Activated CD8-positive, alpha-beta T cell treated with anti-CD3 and anti-CD28 coated beads, Interleukin-2, amount 10 ng/mL, durations not matched to agents 7 days and 5 days (primary cell): ENCODE data around the gene YBX1. TPM values are rescaled to one million over a fixed set of nuclear protein-coding genes. Genes with fewer than 3 reads are reported as not detected.
"Not testable (repeated sequence)": the region's sequence is repeated elsewhere in the genome, so short reads cannot be mapped to it uniquely, and the experiment has no call there.

Experiments
- ATAC-seq: fragments of 150-1000 bp; cut with Tn5 transposase; one replicate; pipeline ENCODE4 v1.10.0; 2021; ENCODE audit warnings: moderate library complexity
- CTCF ChIA-PET: fragments of 350-600 bp; sonication (Branson Sonifier 250); formaldehyde crosslinking; loops from one replicate; lab custom pipeline; 2021; ENCODE audit warnings: antibody characterized with exemption; lab: Charles Lee
- POLR2A ChIA-PET: fragments of 350-600 bp; sonication (Branson Sonifier 250); formaldehyde crosslinking; loops from one replicate; lab custom pipeline; 2021; ENCODE audit warnings: antibody characterized with exemption; lab: Charles Lee
- DNase-seq: peaks from one replicate; pipeline ENCODE4 v3.0.0-alpha.2; 2020
- H3K27ac Mint-ChIP-seq: one replicate; pipeline ENCODE4 v1.8.0; 2021; ENCODE audit warnings: mild to moderate bottlenecking, mixed read lengths
- H3K27me3 Mint-ChIP-seq: one replicate; pipeline ENCODE4 v1.8.0; 2021; ENCODE audit warnings: low read depth, mixed read lengths
- H3K36me3 Mint-ChIP-seq: one replicate; pipeline ENCODE4 v1.8.0; 2021; ENCODE audit warnings: low read depth, mixed read lengths
- H3K4me1 Mint-ChIP-seq: one replicate; pipeline ENCODE4 v1.8.0; 2021; ENCODE audit warnings: low read depth, mixed read lengths
- H3K4me3 Mint-ChIP-seq: one replicate; pipeline ENCODE4 v1.8.0; 2021; ENCODE audit warnings: mild to moderate bottlenecking, mixed read lengths
- H3K9me3 Mint-ChIP-seq: one replicate; pipeline ENCODE4 v1.8.0; 2022; ENCODE audit warnings: mixed read lengths; ENCODE audit not compliant: insufficient read depth
- total RNA-seq, 2 experiments: library from RNA; stranded (reverse); gene quantifications; one replicate each; pipeline ENCODE4 v1.2.3, GENCODE V29; 2021

Gene YBX1
- total RNA-seq, 2 experiments from 2014 or later, result 733 to 791 TPM

DNA sequence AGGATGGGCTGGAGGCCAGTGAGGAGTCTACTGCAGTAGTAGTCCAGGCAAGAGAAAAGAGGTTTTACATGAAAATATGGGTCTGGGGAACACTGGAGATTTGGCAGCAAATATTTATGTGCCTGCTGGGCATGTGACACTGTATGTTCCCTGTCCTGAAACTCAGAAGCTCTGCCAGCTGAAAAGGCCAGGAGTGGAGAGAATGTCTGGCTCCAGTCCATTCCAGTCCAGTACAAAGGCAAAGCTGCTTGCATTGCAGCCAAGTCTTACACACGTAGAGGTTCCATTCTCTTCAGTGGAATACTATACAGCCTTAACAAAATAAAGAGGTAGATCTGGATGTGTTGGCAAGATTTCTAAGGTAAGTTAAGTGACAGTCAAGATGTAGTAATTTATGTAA, 7.5 kb upstream of the YBX1 start:
- no peak for ATAC-seq
- H3K4me3 Mint-ChIP-seq, result no peak overlapping the region
- CTCF ChIA-PET, result interaction anchor here (1.3 kb wide), 1 partner anchor 91 kb away, joined by 3 read pairs; no protein-coding TSS in a partner anchor
- no peak overlapping the region for H3K27ac Mint-ChIP-seq
- DNase-seq, result no peak
- H3K27me3 Mint-ChIP-seq, result no peaks in the 10 kb centered on the region
- peaks cover under 1% of the 10 kb centered on the region for H3K4me1 Mint-ChIP-seq
- peaks cover 38% of the 10 kb centered on the region for H3K36me3 Mint-ChIP-seq
- POLR2A ChIA-PET, result interaction anchor here (2.1 kb wide), 1 partner anchor 17 kb away, joined by 6 read pairs; the partner anchor contains the start of gene PPIH
- H3K9me3 Mint-ChIP-seq, result no peaks in the 10 kb centered on the region

- ChIA-PET CTCF (interaction anchor here (1.3 kb wide), 1 partner anchor 91 kb away, joined by 3 read pairs; no protein-coding TSS in a partner anchor), POLR2A (interaction anchor here (2.1 kb wide), 1 partner anchor 17 kb away, joined by 6 read pairs; the partner anchor contains the start of gene PPIH)
- Mint-ChIP-seq H3K9me3 (no peaks in the 10 kb centered on the region), H3K4me3 (no peak overlapping the region), H3K4me1 (peaks cover 6% of the 10 kb centered on the region), H3K27me3 (no peaks in the 10 kb centered on the region), H3K27ac (peak overlapping the region; percentile 14), H3K36me3 (peaks cover 35% of the 10 kb centered on the region)
- DNase-seq, result no peak
- ATAC-seq, result no peak
Measured at GRCh38 chr1:42675467-42675866, 6.8 kb upstream of the YBX1 start.

- ATAC-seq (no peak), DNase-seq (no peak)
- Mint-ChIP-seq H3K27me3 (no peaks in the 10 kb centered on the region), H3K27ac (no peak overlapping the region), H3K36me3 (peaks cover 32% of the 10 kb centered on the region), H3K4me3 (no peak overlapping the region), H3K9me3 (no peaks in the 10 kb centered on the region), H3K4me1 (peaks cover 16% of the 10 kb centered on the region)
- POLR2A ChIA-PET, result interaction anchor here (1.0 to 2.5 kb wide), 3 partner anchors 10 to 19 kb away, joined by 3 to 8 read pairs (median 6); partner anchors contain the start of gene PPIH
- CTCF ChIA-PET, result interaction anchor here (0.8 kb wide), 1 partner anchor 98 kb away, joined by 3 read pairs; no protein-coding TSS in a partner anchor
Measured at GRCh38 chr1:42676534-42677087, 5.6 kb upstream of the YBX1 start.

- H3K4me3 Mint-ChIP-seq, result no peak overlapping the region
- DNase-seq, result no peak
- H3K27me3 Mint-ChIP-seq, result no peaks in the 10 kb centered on the region
- POLR2A ChIA-PET, result interaction anchor here (0.8 to 2.5 kb wide), 2 partner anchors 10 to 22 kb away, joined by 6 to 8 read pairs; partner anchors contain the start of gene PPIH
- no peaks in the 10 kb centered on the region for H3K9me3 Mint-ChIP-seq
- no peak overlapping the region for H3K27ac Mint-ChIP-seq
- peaks cover 25% of the 10 kb centered on the region for H3K4me1 Mint-ChIP-seq
- CTCF ChIA-PET, result interaction anchor here (1.0 to 1.4 kb wide), 2 partner anchors 8 to 87 kb away, joined by 3 to 4 read pairs; no protein-coding TSS in a partner anchor
- H3K36me3 Mint-ChIP-seq, result peaks cover 37% of the 10 kb centered on the region
- no peak for ATAC-seq
Measured at GRCh38 chr1:42679364-42679983, 2.7 kb upstream of the YBX1 start.

- ATAC-seq (no peak), DNase-seq (no peak)
- Mint-ChIP-seq H3K9me3 (no peaks in the 10 kb centered on the region), H3K4me3 (no peak overlapping the region), H3K36me3 (peaks cover 37% of the 10 kb centered on the region), H3K4me1 (peaks cover 31% of the 10 kb centered on the region), H3K27ac (no peak overlapping the region), H3K27me3 (no peaks in the 10 kb centered on the region)
- CTCF ChIA-PET, result no interaction called here
- POLR2A ChIA-PET, result interaction anchor here (0.8 to 1.1 kb wide), 2 partner anchors 11 to 22 kb away, joined by 3 to 6 read pairs; partner anchors contain the start of gene PPIH
Measured at GRCh38 chr1:42680055-42680454, 2.2 kb upstream of the YBX1 start.

- ATAC-seq (no peak), DNase-seq (peak; percentile 31)
- peaks cover 36% of the 10 kb centered on the region for H3K36me3 Mint-ChIP-seq
- H3K4me3 Mint-ChIP-seq, result peak overlapping the region; percentile 97
- ChIA-PET POLR2A (interaction anchor here (1.1 to 3.8 kb wide), 5 partner anchors 11 to 23 kb away, joined by 3 to 41 read pairs (median 16); partner anchors contain the start of gene PPIH), CTCF (interaction anchor here (1.1 to 4.0 kb wide), 3 partner anchors 20 to 83 kb away, joined by 4 to 17 read pairs (median 7); partner anchors contain the start of gene PPIH)
- peaks cover 40% of the 10 kb centered on the region for H3K4me1 Mint-ChIP-seq
- no peaks in the 10 kb centered on the region for H3K9me3 Mint-ChIP-seq
- no peaks in the 10 kb centered on the region for H3K27me3 Mint-ChIP-seq
- peak overlapping the region; percentile 99 for H3K27ac Mint-ChIP-seq
Measured at GRCh38 chr1:42680921-42681683, 1.1 kb upstream of the YBX1 start.

- ATAC-seq, result peak; percentile 17
- POLR2A ChIA-PET, result interaction anchor here (0.7 to 3.8 kb wide), 12 partner anchors 10 to 772 kb away, joined by 3 to 41 read pairs (median 6); partner anchors contain the start of genes C1orf50, HYI, P3H1 and PPCS
- Mint-ChIP-seq H3K4me1 (peaks cover 52% of the 10 kb centered on the region), H3K27ac (peak overlapping the region; percentile 99), H3K36me3 (peaks cover 40% of the 10 kb centered on the region), H3K4me3 (peak overlapping the region; percentile 97)
- H3K9me3 Mint-ChIP-seq, DNase-seq, H3K27me3 Mint-ChIP-seq: not testable (repeated sequence)
- CTCF ChIA-PET, result interaction anchor here (1.3 to 4.0 kb wide), 4 partner anchors 11 to 84 kb away, joined by 3 to 17 read pairs (median 8); partner anchors contain the start of genes C1orf50, P3H1 and PPIH
Measured at GRCh38 chr1:42682484-42682738, 193 bp downstream of the YBX1 start.

DNA sequence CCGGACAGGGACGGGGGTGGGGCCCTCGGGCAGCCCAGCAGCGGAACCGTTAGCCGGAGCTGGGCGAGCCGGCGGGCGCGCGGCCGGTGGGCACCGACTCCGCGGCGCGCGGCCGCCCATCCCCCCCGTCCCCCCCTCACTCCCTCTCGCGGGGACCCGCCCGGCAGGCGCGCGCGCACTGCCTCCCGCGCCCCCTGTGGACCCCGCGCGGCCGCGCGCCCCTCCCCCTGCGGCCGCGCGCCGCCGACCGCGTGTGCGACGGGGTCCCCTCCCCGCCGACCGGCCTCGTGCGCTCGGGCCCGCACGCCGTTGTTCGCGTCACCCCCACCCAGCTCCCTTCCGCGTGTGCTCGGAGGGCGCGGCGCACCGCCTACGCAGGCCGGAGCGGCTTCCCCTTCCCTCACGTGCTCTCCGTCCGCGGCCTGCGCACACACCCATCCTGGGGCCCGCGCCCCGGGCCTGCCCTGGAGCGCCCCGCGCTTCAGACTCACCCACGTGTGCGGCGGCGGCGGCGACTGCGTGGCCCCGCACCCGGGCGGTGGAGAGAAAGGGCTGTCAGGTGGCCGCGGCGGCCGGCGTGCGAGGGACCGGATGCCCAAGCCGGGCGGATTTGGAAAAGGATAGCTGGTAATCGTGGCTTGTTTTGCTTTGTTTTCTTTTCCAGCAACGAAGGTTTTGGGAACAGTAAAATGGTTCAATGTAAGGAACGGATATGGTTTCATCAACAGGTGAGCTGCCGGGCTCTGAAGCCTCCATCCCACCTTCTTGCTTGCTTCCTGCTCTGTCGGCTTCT, 717 bp downstream of the YBX1 start:
- H3K4me3 Mint-ChIP-seq, result peak overlapping the region; percentile 97
- H3K27ac Mint-ChIP-seq, result peak overlapping the region; percentile 94
- H3K4me1 Mint-ChIP-seq, result peaks cover 58% of the 10 kb centered on the region
- peak; percentile 70 for DNase-seq
- ChIA-PET CTCF (interaction anchor here (0.7 to 4.0 kb wide), 7 partner anchors 9 to 219 kb away, joined by 3 to 17 read pairs (median 6); partner anchors contain the start of genes C1orf50, P3H1 and PPIH), POLR2A (interaction anchor here (0.7 to 3.8 kb wide), 15 partner anchors 9 to 771 kb away, joined by 3 to 41 read pairs (median 5); partner anchors contain the start of genes C1orf50, HYI, P3H1 and PPCS)
- H3K36me3 Mint-ChIP-seq, result peaks cover 46% of the 10 kb centered on the region
- no peaks in the 10 kb centered on the region for H3K27me3 Mint-ChIP-seq
- peak; percentile 40 for ATAC-seq
- no peaks in the 10 kb centered on the region for H3K9me3 Mint-ChIP-seq

GRCh38 chr1:42684139-42684538, 1.9 kb downstream of the YBX1 start:
- peaks cover 51% of the 10 kb centered on the region for H3K36me3 Mint-ChIP-seq
- peak overlapping the region; percentile 94 for H3K27ac Mint-ChIP-seq
- peaks cover 68% of the 10 kb centered on the region for H3K4me1 Mint-ChIP-seq
- H3K9me3 Mint-ChIP-seq, result no peaks in the 10 kb centered on the region
- POLR2A ChIA-PET, result interaction anchor here (0.6 to 3.8 kb wide), 7 partner anchors 8 to 348 kb away, joined by 3 to 41 read pairs (median 16); partner anchors contain the start of genes C1orf50, P3H1 and PPIH
- DNase-seq (peak; percentile 30), ATAC-seq (no peak)
- H3K27me3 Mint-ChIP-seq, result no peaks in the 10 kb centered on the region
- H3K4me3 Mint-ChIP-seq, result peak overlapping the region; percentile 97
- CTCF ChIA-PET, result interaction anchor here (0.7 to 4.0 kb wide), 3 partner anchors 8 to 26 kb away, joined by 3 to 17 read pairs (median 6); partner anchors contain the start of gene PPIH

- CTCF ChIA-PET, result interaction anchor here (1.0 to 1.3 kb wide), 2 partner anchors 15 to 80 kb away, joined by 3 to 4 read pairs; no protein-coding TSS in a partner anchor
Measured at GRCh38 chr1:42686418-42686817, 4.2 kb downstream of the YBX1 start.

More at GRCh38 chr1:42686418-42686817, 4.2 kb downstream of the YBX1 start:
- no peak for ATAC-seq
- POLR2A ChIA-PET, result interaction anchor here (0.6 to 1.4 kb wide), 3 partner anchors 10 to 33 kb away, joined by 3 read pairs; no protein-coding TSS in a partner anchor
- Mint-ChIP-seq H3K27ac (no peak overlapping the region), H3K4me1 (peaks cover 70% of the 10 kb centered on the region), H3K27me3 (no peaks in the 10 kb centered on the region), H3K9me3 (no peaks in the 10 kb centered on the region), H3K36me3 (peaks cover 56% of the 10 kb centered on the region), H3K4me3 (peak overlapping the region; percentile 40)
- no peak for DNase-seq
